Osteocyte (in vitro differentiated cells): ENCODE results near the gene ENOX1. TPM values are rescaled to one million over a fixed set of nuclear protein-coding genes. Genes with fewer than 3 reads are reported as not detected.

Experiments
- DNase-seq: peaks from one replicate; pipeline ENCODE4 v3.0.0; 2021; ENCODE audit warnings: mixed read lengths; ENCODE audit not compliant: unreplicated experiment; ENCODE audit errors: extremely low spot score
- H3K27ac Mint-ChIP-seq: one replicate; pipeline ENCODE4 v1.8.0; 2021; ENCODE audit warnings: mild to moderate bottlenecking, mixed read lengths; ENCODE audit not compliant: unreplicated experiment
- H3K27me3 Mint-ChIP-seq: one replicate; pipeline ENCODE4 v1.8.0; 2021; ENCODE audit warnings: mixed read lengths; ENCODE audit not compliant: unreplicated experiment
- H3K36me3 Mint-ChIP-seq: one replicate; pipeline ENCODE4 v1.8.0; 2021; ENCODE audit warnings: mixed read lengths; ENCODE audit not compliant: unreplicated experiment
- H3K4me1 Mint-ChIP-seq: one replicate; pipeline ENCODE4 v1.8.0; 2021; ENCODE audit warnings: mixed read lengths; ENCODE audit not compliant: unreplicated experiment
- H3K4me3 Mint-ChIP-seq: one replicate; pipeline ENCODE4 v1.8.0; 2021; ENCODE audit warnings: mild to moderate bottlenecking, moderate library complexity, mixed read lengths; ENCODE audit not compliant: unreplicated experiment
- H3K9me3 Mint-ChIP-seq: one replicate; pipeline ENCODE4 v1.8.0; 2021; ENCODE audit warnings: mixed read lengths; ENCODE audit not compliant: unreplicated experiment
- total RNA-seq: library from RNA; stranded (reverse); gene quantifications from 2 replicates; pipeline ENCODE4 v1.2.1, GENCODE V29; 2021
- TF ChIP-seq, protein P1 (sequence below): fragments of 200-600 bp; sonication (generic); IDR thresholded peaks from 2 replicates; pipeline ENCODE4 v1.5.0; 2021; ENCODE audit warnings: antibody characterized with exemption, mild to moderate bottlenecking, moderate library complexity

ENOX1 gene
- total RNA-seq, 1 donor from 2014 or later = 5.9 TPM

DNA sequence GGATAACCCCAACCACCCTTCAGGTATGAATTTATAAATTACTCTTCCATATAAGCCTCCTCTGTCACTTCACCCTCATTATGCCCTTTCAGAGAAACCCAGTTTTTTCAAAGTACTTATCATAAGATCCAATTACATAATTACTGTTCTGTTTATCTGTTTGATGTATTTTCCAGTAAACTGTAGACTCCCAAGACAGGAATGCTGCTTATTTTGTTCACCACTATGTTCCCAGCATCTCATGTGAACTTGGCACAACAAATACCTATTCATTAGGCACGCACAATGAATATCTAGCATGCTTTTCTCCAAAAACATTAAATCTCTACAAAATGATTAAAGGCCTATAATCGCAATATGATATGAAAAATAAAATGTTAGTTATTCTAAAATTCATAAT lies 13.2 kb downstream of the ENOX1 start:
- Mint-ChIP-seq H3K36me3 (no peaks in the 10 kb centered on the region), H3K4me3 (no peak overlapping the region), H3K4me1 (peaks cover 22% of the 10 kb centered on the region), H3K9me3 (no peaks in the 10 kb centered on the region), H3K27me3 (no peaks in the 10 kb centered on the region), H3K27ac (no peak overlapping the region)
- no peak for DNase-seq
- TF ChIP-seq, protein P1, sequence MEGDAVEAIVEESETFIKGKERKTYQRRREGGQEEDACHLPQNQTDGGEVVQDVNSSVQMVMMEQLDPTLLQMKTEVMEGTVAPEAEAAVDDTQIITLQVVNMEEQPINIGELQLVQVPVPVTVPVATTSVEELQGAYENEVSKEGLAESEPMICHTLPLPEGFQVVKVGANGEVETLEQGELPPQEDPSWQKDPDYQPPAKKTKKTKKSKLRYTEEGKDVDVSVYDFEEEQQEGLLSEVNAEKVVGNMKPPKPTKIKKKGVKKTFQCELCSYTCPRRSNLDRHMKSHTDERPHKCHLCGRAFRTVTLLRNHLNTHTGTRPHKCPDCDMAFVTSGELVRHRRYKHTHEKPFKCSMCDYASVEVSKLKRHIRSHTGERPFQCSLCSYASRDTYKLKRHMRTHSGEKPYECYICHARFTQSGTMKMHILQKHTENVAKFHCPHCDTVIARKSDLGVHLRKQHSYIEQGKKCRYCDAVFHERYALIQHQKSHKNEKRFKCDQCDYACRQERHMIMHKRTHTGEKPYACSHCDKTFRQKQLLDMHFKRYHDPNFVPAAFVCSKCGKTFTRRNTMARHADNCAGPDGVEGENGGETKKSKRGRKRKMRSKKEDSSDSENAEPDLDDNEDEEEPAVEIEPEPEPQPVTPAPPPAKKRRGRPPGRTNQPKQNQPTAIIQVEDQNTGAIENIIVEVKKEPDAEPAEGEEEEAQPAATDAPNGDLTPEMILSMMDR = no peak

DNA sequence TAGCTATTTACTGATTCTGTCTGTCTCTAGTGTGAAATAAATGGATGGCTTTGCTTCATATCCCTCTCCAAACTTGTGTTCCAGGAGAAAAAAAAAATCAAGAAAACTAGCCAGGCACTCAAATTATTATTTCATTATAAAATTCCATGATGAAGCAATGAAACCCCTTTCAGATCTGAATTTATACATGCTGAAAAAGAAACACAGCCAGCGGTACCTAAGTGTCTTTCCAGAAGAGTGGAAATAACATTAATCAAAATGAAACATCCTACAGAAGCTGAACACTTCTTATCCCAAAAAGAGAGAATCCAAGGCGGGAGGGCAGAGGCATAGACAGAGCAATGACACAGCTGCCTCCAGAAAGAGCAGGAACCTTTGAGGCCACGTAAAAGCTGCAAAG lies 15.9 kb downstream of the ENOX1 start:
- Mint-ChIP-seq H3K4me1 (peaks cover 11% of the 10 kb centered on the region), H3K36me3 (no peaks in the 10 kb centered on the region), H3K9me3 (no peaks in the 10 kb centered on the region), H3K27ac (no peak overlapping the region), H3K27me3 (no peaks in the 10 kb centered on the region), H3K4me3 (no peak overlapping the region)
- DNase-seq = no peak
- TF ChIP-seq, protein P1 = no peak

DNA sequence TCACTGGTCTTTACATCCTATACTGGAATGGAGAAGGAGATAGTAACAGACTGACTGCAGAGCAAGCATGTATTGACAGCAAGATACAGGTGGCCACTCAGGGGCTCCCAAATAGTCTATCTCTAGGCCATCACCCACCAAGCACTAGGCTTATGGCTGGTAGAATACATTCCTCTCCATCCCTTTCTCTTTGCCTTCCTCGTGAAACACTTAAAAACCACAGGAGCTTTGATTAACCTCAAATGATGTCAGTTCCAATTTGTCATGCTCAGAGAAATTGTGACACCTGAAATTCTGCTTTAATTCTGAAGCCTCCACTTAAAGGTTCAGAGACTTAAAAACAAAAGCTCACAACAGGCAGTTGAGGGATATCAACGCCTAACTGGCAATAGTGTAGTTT lies 17.2 kb downstream of the ENOX1 start:
- H3K9me3 Mint-ChIP-seq = no peaks in the 10 kb centered on the region
- TF ChIP-seq, protein P1 = no peak

DNA sequence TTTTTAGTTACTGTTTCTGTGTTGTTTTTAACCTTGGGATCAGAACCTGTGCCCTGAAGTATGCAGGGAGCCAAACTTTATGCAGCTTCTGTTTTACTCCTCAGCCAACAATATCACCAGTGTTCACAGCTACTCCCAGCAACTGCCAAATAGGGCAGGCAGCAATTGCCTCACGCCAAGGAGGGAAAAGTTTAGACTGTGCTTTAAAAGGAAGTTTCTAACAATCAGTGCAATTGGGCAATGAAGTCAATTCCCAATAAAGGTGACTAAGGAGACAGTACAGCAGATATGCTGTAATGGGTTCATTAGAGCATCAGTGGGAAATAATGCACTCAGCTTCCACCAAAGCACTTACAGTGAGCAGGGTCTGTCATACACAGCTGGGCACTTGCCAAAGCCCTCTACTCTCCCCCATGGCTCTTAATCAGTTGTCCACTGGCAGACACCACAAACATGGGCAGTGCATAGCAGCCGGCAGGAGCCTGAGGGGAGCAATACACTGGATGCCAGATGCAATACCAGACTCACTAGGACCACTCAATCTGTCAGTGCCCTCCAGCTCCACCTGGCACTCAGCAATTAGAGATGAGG lies 19.3 kb downstream of the ENOX1 start:
- H3K27ac Mint-ChIP-seq = no peak overlapping the region
- TF ChIP-seq, protein P1 = no peak
- no peaks in the 10 kb centered on the region for H3K36me3 Mint-ChIP-seq
- no peak overlapping the region for H3K4me3 Mint-ChIP-seq
- no peak for DNase-seq
- peaks cover 11% of the 10 kb centered on the region for H3K4me1 Mint-ChIP-seq
- no peaks in the 10 kb centered on the region for H3K9me3 Mint-ChIP-seq
- H3K27me3 Mint-ChIP-seq = no peaks in the 10 kb centered on the region

More for the DNA sequence above, 17.2 kb downstream of the ENOX1 start:
- Mint-ChIP-seq H3K36me3 (no peaks in the 10 kb centered on the region), H3K4me3 (no peak overlapping the region), H3K27me3 (no peaks in the 10 kb centered on the region), H3K27ac (no peak overlapping the region), H3K4me1 (peaks cover 11% of the 10 kb centered on the region)
- no peak for DNase-seq

DNA sequence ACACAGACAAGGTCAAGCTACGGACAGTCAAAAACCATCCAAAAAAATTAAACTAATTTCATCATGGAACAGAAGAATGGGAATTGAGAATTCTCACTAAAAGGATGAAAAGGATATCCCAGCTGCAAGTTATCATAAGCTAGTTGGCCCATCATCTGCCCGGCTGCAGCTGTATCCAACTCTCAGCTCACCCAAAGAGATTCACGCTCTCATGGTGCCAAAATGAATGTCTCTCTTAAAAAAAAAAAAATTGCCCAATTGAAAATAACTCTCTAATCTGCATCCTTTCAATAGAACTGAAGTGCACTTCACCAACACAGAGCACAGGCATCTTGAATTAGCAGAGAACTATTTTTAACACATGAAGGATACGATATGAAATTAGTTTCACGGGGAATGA lies 20.0 kb downstream of the ENOX1 start:
- no peaks in the 10 kb centered on the region for H3K9me3 Mint-ChIP-seq
- no peak overlapping the region for H3K27ac Mint-ChIP-seq
- no peak overlapping the region for H3K4me3 Mint-ChIP-seq
- H3K4me1 Mint-ChIP-seq = peaks cover 11% of the 10 kb centered on the region
- no peaks in the 10 kb centered on the region for H3K36me3 Mint-ChIP-seq
- H3K27me3 Mint-ChIP-seq = no peaks in the 10 kb centered on the region
- TF ChIP-seq, protein P1 = no peak
- no peak for DNase-seq
